Smooth muscle cell (in vitro differentiated cells): Measurements from ENCODE around the gene PIK3C2B. TPM values are rescaled to one million over a fixed set of nuclear protein-coding genes. Genes with fewer than 3 reads are reported as not detected.
"Not testable (repeated sequence)": the region's sequence is repeated elsewhere in the genome, so short reads cannot be mapped to it uniquely, and the experiment has no call there.

Experiments
- DNase-seq: peaks from one replicate; lab custom pipeline; 2025; ENCODE audit not compliant: unreplicated experiment; lab: John Stamatoyannopoulos, UW
- H2AFZ ChIP-seq: fragments of 200-600 bp; sonication (generic); 2 replicates; pipeline ENCODE4 v1.6.0; 2016; ENCODE audit warnings: antibody characterized with exemption, low read depth, mild to moderate bottlenecking
- H3F3A ChIP-seq: fragments of 200-600 bp; sonication (generic); 2 replicates; pipeline ENCODE4 v1.6.0; 2017; ENCODE audit warnings: antibody characterized with exemption, low read depth
- H3K27ac ChIP-seq: fragments of 200-600 bp; sonication (generic); 2 replicates; pipeline ENCODE4 v1.5.1; 2016; ENCODE audit warnings: low read depth, mild to moderate bottlenecking
- H3K27me3 ChIP-seq: fragments of 200-600 bp; sonication (generic); 2 replicates; pipeline ENCODE4 v1.6.1; 2016; ENCODE audit warnings: low read depth, mild to moderate bottlenecking
- H3K36me3 ChIP-seq: fragments of 200-600 bp; sonication (generic); 2 replicates; pipeline ENCODE4 v1.5.1; 2016; ENCODE audit warnings: low read depth
- H3K4me1 ChIP-seq: fragments of 200-600 bp; sonication (generic); 2 replicates; pipeline ENCODE4 v1.5.1; 2016; ENCODE audit warnings: low read depth
- H3K4me2 ChIP-seq: fragments of 200-600 bp; sonication (generic); 2 replicates; pipeline ENCODE4 v1.6.0; 2016; ENCODE audit warnings: mild to moderate bottlenecking
- H3K4me3 ChIP-seq: fragments of 200-600 bp; sonication (generic); 2 replicates; pipeline ENCODE4 v1.5.1; 2016; ENCODE audit warnings: mild to moderate bottlenecking
- H3K79me2 ChIP-seq: fragments of 200-600 bp; sonication (generic); 2 replicates; pipeline ENCODE4 v1.6.0; 2016; ENCODE audit warnings: low read depth, mild to moderate bottlenecking
- H3K9ac ChIP-seq: fragments of 200-600 bp; sonication (generic); 2 replicates; pipeline ENCODE4 v1.6.0; 2016; ENCODE audit warnings: low read depth
- H3K9me3 ChIP-seq: fragments of 200-600 bp; sonication (generic); replicated peaks from 2 replicates; pipeline ENCODE4 v1.5.1; 2016; ENCODE audit warnings: low read depth
- H4K20me1 ChIP-seq: fragments of 200-600 bp; sonication (generic); 2 replicates; pipeline ENCODE4 v1.6.0; 2016; ENCODE audit warnings: low read depth
- CTCF ChIP-seq: fragments of 200-600 bp; sonication (generic); IDR thresholded peaks from 2 replicates; pipeline ENCODE4 v1.5.1; 2017; ENCODE audit warnings: borderline replicate concordance, mild to moderate bottlenecking, antibody characterized with exemption; ENCODE audit not compliant: insufficient read depth, poor library complexity, severe bottlenecking
- WGBS: methylation state at CpG from one replicate; pipeline ENCODE4 v1.1.7; 2016; ENCODE audit warnings: low lambda C conversion rate; 5-methylcytosine and 5-hydroxymethylcytosine counted together
- polyA plus RNA-seq: library from polyadenylated mRNA; unstranded; fragments of >200 nt; fragmentation: Nextera tagmentation; extraction: Ambion mirVana; gene quantifications from 2 replicates; pipeline ENCODE4 v1.2.1, GENCODE V29; 2016
- total RNA-seq: library from RNA; depleted of rRNA; stranded (reverse); fragments of >200 nt; gene quantifications from 2 replicates; pipeline ENCODE4 v1.2.3, GENCODE V29; 2014

Gene PIK3C2B
- total and polyA plus RNA-seq, 2 experiments from 2014 or later, result 3.0 to 9.5 TPM

- H2AFZ ChIP-seq, result no peak overlapping the region
- H4K20me1 ChIP-seq, result peaks cover 50% of the 10 kb centered on the region
- DNase-seq, result no peak
- H3F3A ChIP-seq, result no peaks in the 10 kb centered on the region
- H3K9me3 ChIP-seq, result no peaks in the 10 kb centered on the region
- H3K4me3 ChIP-seq, result no peak overlapping the region
- no peak overlapping the region for H3K27ac ChIP-seq
- peaks cover 15% of the 10 kb centered on the region for H3K79me2 ChIP-seq
- H3K4me1 ChIP-seq, result no peaks in the 10 kb centered on the region
- H3K4me2 ChIP-seq, result no peak overlapping the region
- H3K9ac ChIP-seq, result no peak overlapping the region
- H3K27me3 ChIP-seq, result no peaks in the 10 kb centered on the region
- 98% methylated on average over 5 of the region's 5 CpGs for WGBS
- TF ChIP-seq CTCF, result no peak
- peaks cover 27% of the 10 kb centered on the region for H3K36me3 ChIP-seq
Observed at GRCh38 chr1:204528241-204528640, 33.6 kb upstream of the PIK3C2B start.

GRCh38 chr1:204524986-204525385 is 30.4 kb upstream of the PIK3C2B start:
- peaks cover 9% of the 10 kb centered on the region for H3K36me3 ChIP-seq
- H3K27ac ChIP-seq, result peak overlapping the region; percentile 89
- H3K4me1 ChIP-seq, result no peaks in the 10 kb centered on the region
- WGBS, result 86% methylated on average over 3 of the region's 3 CpGs
- H3K79me2 ChIP-seq, result peaks cover 47% of the 10 kb centered on the region
- no peak overlapping the region for H3K4me2 ChIP-seq
- DNase-seq, result no peak
- H2AFZ ChIP-seq, result no peak overlapping the region
- no peaks in the 10 kb centered on the region for H3F3A ChIP-seq
- no peak for TF ChIP-seq CTCF
- H3K27me3 ChIP-seq, result no peaks in the 10 kb centered on the region
- H3K4me3 ChIP-seq, result no peak overlapping the region
- H3K9ac ChIP-seq, result no peak overlapping the region
- peaks cover 73% of the 10 kb centered on the region for H4K20me1 ChIP-seq
- no peaks in the 10 kb centered on the region for H3K9me3 ChIP-seq

GRCh38 chr1:204523605-204524215 is 29.1 kb upstream of the PIK3C2B start:
- WGBS, result 83% methylated on average over 9 of the region's 9 CpGs
- H3K9ac ChIP-seq, result peak overlapping the region; percentile 74
- H3K4me1 ChIP-seq, result no peaks in the 10 kb centered on the region
- no peaks in the 10 kb centered on the region for H3K9me3 ChIP-seq
- H3K36me3 ChIP-seq, result peaks cover 5% of the 10 kb centered on the region
- DNase-seq, result no peak
- H3K27me3 ChIP-seq, result no peaks in the 10 kb centered on the region
- no peak for TF ChIP-seq CTCF
- H4K20me1 ChIP-seq, result peaks cover 72% of the 10 kb centered on the region
- H3K27ac ChIP-seq, result peak overlapping the region; percentile 89
- no peak overlapping the region for H2AFZ ChIP-seq
- peaks cover 60% of the 10 kb centered on the region for H3K79me2 ChIP-seq
- H3K4me2 ChIP-seq, result no peak overlapping the region
- H3F3A ChIP-seq, result no peaks in the 10 kb centered on the region
- no peak overlapping the region for H3K4me3 ChIP-seq

GRCh38 chr1:204521941-204522521 is 27.4 kb upstream of the PIK3C2B start:
- not testable (repeated sequence) for DNase-seq, H3K4me1 ChIP-seq, H3K36me3 ChIP-seq, H3K9ac ChIP-seq, H3K4me3 ChIP-seq, H3K27ac ChIP-seq, H3K27me3 ChIP-seq, H2AFZ ChIP-seq, H3K9me3 ChIP-seq, H3K4me2 ChIP-seq, H3F3A ChIP-seq
- peaks cover 73% of the 10 kb centered on the region for H4K20me1 ChIP-seq
- H3K79me2 ChIP-seq, result peaks cover 76% of the 10 kb centered on the region
- WGBS, result 88% methylated on average over 5 of the region's 5 CpGs
